Endodermal cell (in vitro differentiated cells): ENCODE measurements around the gene PCCA. TPM values are rescaled to one million over a fixed set of nuclear protein-coding genes. Genes with fewer than 3 reads are reported as not detected.

ENCODE experiments used
- DNase-seq: peaks from one replicate; pipeline ENCODE4 v3.0.0-alpha.2; 2017
- H3K27ac ChIP-seq: 2 replicates; pipeline ENCODE4 v1.5.1; 2013; ENCODE audit warnings: mild to moderate bottlenecking, low read depth, low read length, moderate library complexity
- H3K27me3 ChIP-seq: 2 replicates; pipeline ENCODE4 v1.6.1; 2013; ENCODE audit warnings: mild to moderate bottlenecking, low read length, moderate library complexity; ENCODE audit not compliant: insufficient read depth, control insufficient read depth, poor library complexity, severe bottlenecking
- H3K36me3 ChIP-seq: 2 replicates; pipeline ENCODE4 v1.7.0; 2013; ENCODE audit warnings: mild to moderate bottlenecking, low read length, moderate library complexity; ENCODE audit not compliant: control insufficient read depth, insufficient read depth
- H3K4me1 ChIP-seq: one replicate; pipeline ENCODE4 v1.7.0; 2013; ENCODE audit warnings: low read length; ENCODE audit not compliant: control insufficient read depth, insufficient read depth
- H3K4me3 ChIP-seq: 2 replicates; pipeline ENCODE4 v1.5.1; 2013; ENCODE audit warnings: mild to moderate bottlenecking, low read length, moderate library complexity
- H3K9ac ChIP-seq: 2 replicates; pipeline ENCODE4 v1.6.1; 2013; ENCODE audit warnings: mild to moderate bottlenecking, low read length, moderate library complexity; ENCODE audit not compliant: poor library complexity, severe bottlenecking; ENCODE audit errors: extremely low read depth
- H3K9me3 ChIP-seq: 2 replicates; pipeline ENCODE4 v1.6.1; 2013; ENCODE audit warnings: mild to moderate bottlenecking, low read length, moderate library complexity; ENCODE audit not compliant: control insufficient read depth
- H3K27ac Mint-ChIP-seq: 2 replicates; pipeline ENCODE4 v1.8.0; 2020; ENCODE audit warnings: mixed read lengths
- H3K27me3 Mint-ChIP-seq: 2 replicates; pipeline ENCODE4 v1.8.0; 2021; ENCODE audit warnings: mild to moderate bottlenecking, mixed read lengths; ENCODE audit not compliant: insufficient read depth
- H3K36me3 Mint-ChIP-seq: 2 replicates; pipeline ENCODE4 v1.8.0; 2020; ENCODE audit warnings: low read depth, mixed read lengths
- H3K4me1 Mint-ChIP-seq: 2 replicates; pipeline ENCODE4 v1.8.0; 2020; ENCODE audit warnings: mixed read lengths
- H3K4me3 Mint-ChIP-seq: 2 replicates; pipeline ENCODE4 v1.8.0; 2020; ENCODE audit warnings: mild to moderate bottlenecking, moderate library complexity, mixed read lengths
- H3K9me3 Mint-ChIP-seq: 2 replicates; pipeline ENCODE4 v1.8.0; 2020; ENCODE audit warnings: mild to moderate bottlenecking, mixed read lengths
- WGBS, 2 experiments: methylation state at CpG; one replicate each; pipeline versions ENCODE4 v1.1.5 to v1.1.7; 2013; ENCODE audit warnings: missing lambda C conversion rate in 2 of 2, mixed read lengths in 1 of 2; ENCODE audit not compliant: insufficient coverage in 1 of 2, insufficient read length in 1 of 2; 5-methylcytosine and 5-hydroxymethylcytosine counted together
- total RNA-seq, 2 donors: library from RNA; stranded (reverse); fragmentation: NEBNext Ultra II Directional in 1 of 2; extraction: Animal tissue kit (Norgen Biotek cat#: 25700) in 1 of 2; gene quantifications; 2 replicates in 1 of 2; 3 replicates in 1 of 2; pipeline ENCODE4 v1.2.1, GENCODE V29; 2021
- TF ChIP-seq, protein P1 (sequence below): fragments of 200-600 bp; sonication (generic); conservative IDR thresholded peaks from 2 replicates; pipeline ENCODE4 v1.5.0; 2021; ENCODE audit warnings: antibody characterized with exemption, mild to moderate bottlenecking

The PCCA gene
- total RNA-seq, 2 donors from 2014 or later: 60.2 to 67.2 TPM

DNA sequence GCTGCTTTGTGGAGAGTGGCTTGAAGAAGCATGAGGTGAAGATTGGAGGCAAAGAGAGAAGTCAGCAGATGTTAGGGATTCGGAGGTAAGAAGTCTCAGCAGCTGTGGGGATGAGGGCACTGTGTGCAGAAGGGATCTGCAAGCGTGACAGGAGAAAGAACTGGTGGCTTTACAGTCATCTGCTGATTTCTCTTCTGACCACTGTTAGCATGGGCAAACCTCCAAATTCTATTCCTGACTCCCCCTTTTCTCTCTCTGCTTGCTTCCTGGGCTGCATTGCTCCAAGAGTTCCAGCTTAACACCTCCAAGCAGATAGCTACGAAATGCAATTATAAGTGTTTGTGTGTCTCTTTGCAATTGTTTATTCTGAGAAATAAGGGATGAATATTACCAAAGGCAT is 340.1 kb downstream of the PCCA start:
- TF ChIP-seq, protein P1, sequence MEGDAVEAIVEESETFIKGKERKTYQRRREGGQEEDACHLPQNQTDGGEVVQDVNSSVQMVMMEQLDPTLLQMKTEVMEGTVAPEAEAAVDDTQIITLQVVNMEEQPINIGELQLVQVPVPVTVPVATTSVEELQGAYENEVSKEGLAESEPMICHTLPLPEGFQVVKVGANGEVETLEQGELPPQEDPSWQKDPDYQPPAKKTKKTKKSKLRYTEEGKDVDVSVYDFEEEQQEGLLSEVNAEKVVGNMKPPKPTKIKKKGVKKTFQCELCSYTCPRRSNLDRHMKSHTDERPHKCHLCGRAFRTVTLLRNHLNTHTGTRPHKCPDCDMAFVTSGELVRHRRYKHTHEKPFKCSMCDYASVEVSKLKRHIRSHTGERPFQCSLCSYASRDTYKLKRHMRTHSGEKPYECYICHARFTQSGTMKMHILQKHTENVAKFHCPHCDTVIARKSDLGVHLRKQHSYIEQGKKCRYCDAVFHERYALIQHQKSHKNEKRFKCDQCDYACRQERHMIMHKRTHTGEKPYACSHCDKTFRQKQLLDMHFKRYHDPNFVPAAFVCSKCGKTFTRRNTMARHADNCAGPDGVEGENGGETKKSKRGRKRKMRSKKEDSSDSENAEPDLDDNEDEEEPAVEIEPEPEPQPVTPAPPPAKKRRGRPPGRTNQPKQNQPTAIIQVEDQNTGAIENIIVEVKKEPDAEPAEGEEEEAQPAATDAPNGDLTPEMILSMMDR: no peak
- H3K27me3 ChIP-seq: no peaks in the 10 kb centered on the region
- H3K27ac ChIP-seq: no peak overlapping the region
- no peak overlapping the region for H3K4me3 ChIP-seq
- H3K4me1 ChIP-seq: no peaks in the 10 kb centered on the region
- Mint-ChIP-seq H3K4me1 (peaks cover 9% of the 10 kb centered on the region), H3K36me3 (peaks cover 46% of the 10 kb centered on the region), H3K4me3 (no peak overlapping the region), H3K27me3 (no peaks in the 10 kb centered on the region), H3K9me3 (no peaks in the 10 kb centered on the region), H3K27ac (no peak overlapping the region)
- peaks cover 33% of the 10 kb centered on the region for H3K36me3 ChIP-seq
- no peak overlapping the region for H3K9ac ChIP-seq
- WGBS, 2 experiments: 83 to 88% methylated on average over 1 to 3 of the region's 3 CpGs
- no peaks in the 10 kb centered on the region for H3K9me3 ChIP-seq
- no peak for DNase-seq

DNA sequence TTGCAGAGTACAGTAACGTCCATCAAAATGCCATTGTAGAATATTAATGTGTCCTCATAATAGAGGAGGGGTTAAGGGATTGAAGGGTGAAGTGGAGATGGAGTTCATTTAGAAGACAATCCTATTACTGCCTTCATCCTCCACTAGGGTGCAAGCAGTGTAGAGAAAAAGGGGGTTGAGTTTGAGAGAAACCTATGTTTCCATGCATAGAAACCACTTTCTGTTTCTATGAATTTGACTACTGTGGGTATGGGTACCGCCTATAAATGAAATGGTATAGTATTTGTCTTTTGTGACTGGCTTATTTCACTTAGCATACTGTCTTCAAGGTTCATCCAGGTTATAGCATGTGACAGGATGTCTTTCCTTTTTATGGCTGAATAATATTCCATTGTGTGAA is 343.7 kb downstream of the PCCA start:
- peaks cover 19% of the 10 kb centered on the region for H3K4me1 Mint-ChIP-seq
- TF ChIP-seq, protein P1: peak; percentile 21
- no peak overlapping the region for H3K27ac Mint-ChIP-seq
- H3K27ac ChIP-seq: no peak overlapping the region
- H3K27me3 ChIP-seq: no peaks in the 10 kb centered on the region
- H3K27me3 Mint-ChIP-seq: no peaks in the 10 kb centered on the region
- H3K36me3 Mint-ChIP-seq: peaks cover 47% of the 10 kb centered on the region
- no peak overlapping the region for H3K9ac ChIP-seq
- no peak for DNase-seq
- H3K4me3 ChIP-seq: no peak overlapping the region
- peaks cover 7% of the 10 kb centered on the region for H3K4me1 ChIP-seq
- peaks cover 49% of the 10 kb centered on the region for H3K36me3 ChIP-seq
- 83 to 94% methylated on average over 1 to 2 of the region's 2 CpGs for WGBS, 2 experiments
- no peaks in the 10 kb centered on the region for H3K9me3 Mint-ChIP-seq
- no peak overlapping the region for H3K4me3 Mint-ChIP-seq
- no peaks in the 10 kb centered on the region for H3K9me3 ChIP-seq

DNA sequence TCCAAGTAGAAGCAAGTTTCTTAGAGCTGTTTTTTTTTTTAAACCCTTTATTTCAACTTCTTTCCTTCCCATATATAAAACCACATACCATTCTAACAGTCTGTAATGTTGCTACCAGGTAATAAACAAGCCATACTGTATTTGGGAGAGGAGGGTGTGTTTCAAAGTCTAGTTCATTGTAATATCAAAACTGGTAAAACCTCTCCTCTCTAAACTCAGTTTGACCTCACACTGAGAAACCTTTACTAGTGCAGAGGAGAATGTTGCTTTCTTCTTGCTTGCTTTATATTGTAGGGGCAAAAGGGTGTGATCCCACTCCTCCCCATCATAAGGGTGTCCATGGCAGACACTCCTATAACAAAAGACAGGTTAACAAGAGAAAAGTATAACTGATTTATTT is 344.6 kb downstream of the PCCA start:
- Mint-ChIP-seq H3K9me3 (no peaks in the 10 kb centered on the region), H3K4me1 (peaks cover 21% of the 10 kb centered on the region), H3K27ac (no peak overlapping the region), H3K4me3 (no peak overlapping the region), H3K27me3 (no peaks in the 10 kb centered on the region), H3K36me3 (peaks cover 51% of the 10 kb centered on the region)
- Histone ChIP-seq H3K27ac (no peak overlapping the region), H3K9me3 (no peaks in the 10 kb centered on the region), H3K4me3 (no peak overlapping the region), H3K36me3 (peaks cover 53% of the 10 kb centered on the region), H3K4me1 (peaks cover 7% of the 10 kb centered on the region), H3K27me3 (no peaks in the 10 kb centered on the region), H3K9ac (no peak overlapping the region)
- TF ChIP-seq, protein P1: no peak
- DNase-seq: no peak
